CD4-positive, alpha-beta T cell treated with Interleukin-6 at 100 ng/mL for 8 hours (primary cell): ENCODE results near the gene CEP85.

Experiments
- DNase-seq: peaks from one replicate; pipeline ENCODE4 v3.0.0-alpha.2; 2020; ENCODE audit warnings: mixed read lengths, low spot score

The CEP85 gene

GRCh38 chr1:26315874-26316850 lies 82.2 kb downstream of the CEP85 start:
- no peak for DNase-seq

GRCh38 chr1:26317146-26317545 lies 83.1 kb downstream of the CEP85 start:
- DNase-seq, result no peak

- peak; percentile 90 for DNase-seq
Measured at GRCh38 chr1:26317612-26318337, 83.8 kb downstream of the CEP85 start, which contains the start of gene CD52. Gene CD52, plus strand, starts transcription at chr1:26317958. Its CDS starts 60 bp downstream, at chr1:26318018.

- DNase-seq, result peak; percentile 21
Measured at GRCh38 chr1:26318338-26319064, 84.5 kb downstream of the CEP85 start.

GRCh38 chr1:26320896-26321295 lies 86.9 kb downstream of the CEP85 start:
- DNase-seq, result no peak

GRCh38 chr1:26321315-26322041 lies 87.5 kb downstream of the CEP85 start:
- peak; percentile 91 for DNase-seq

GRCh38 chr1:26322042-26322331 lies 88.0 kb downstream of the CEP85 start:
- no peak for DNase-seq

GRCh38 chr1:26323382-26323781 lies 89.4 kb downstream of the CEP85 start:
- no peak for DNase-seq

- DNase-seq, result no peak
Measured at GRCh38 chr1:26324550-26324949, 90.5 kb downstream of the CEP85 start.

GRCh38 chr1:26327956-26328362 lies 94.0 kb downstream of the CEP85 start:
- no peak for DNase-seq
